ENCODE results near the gene RASL10A.

- no peak for TF ChIP-seq CTCF (IDR thresholded peaks at IDR 0.05 in 2 of 3, conservative IDR thresholded peaks at IDR 0.05 in 1 of 3; ENCODE audit: insufficient read depth in 2 of 3, low read depth in 1 of 3, low read length in 3 of 3)
- TF ChIP-seq, protein P1, sequence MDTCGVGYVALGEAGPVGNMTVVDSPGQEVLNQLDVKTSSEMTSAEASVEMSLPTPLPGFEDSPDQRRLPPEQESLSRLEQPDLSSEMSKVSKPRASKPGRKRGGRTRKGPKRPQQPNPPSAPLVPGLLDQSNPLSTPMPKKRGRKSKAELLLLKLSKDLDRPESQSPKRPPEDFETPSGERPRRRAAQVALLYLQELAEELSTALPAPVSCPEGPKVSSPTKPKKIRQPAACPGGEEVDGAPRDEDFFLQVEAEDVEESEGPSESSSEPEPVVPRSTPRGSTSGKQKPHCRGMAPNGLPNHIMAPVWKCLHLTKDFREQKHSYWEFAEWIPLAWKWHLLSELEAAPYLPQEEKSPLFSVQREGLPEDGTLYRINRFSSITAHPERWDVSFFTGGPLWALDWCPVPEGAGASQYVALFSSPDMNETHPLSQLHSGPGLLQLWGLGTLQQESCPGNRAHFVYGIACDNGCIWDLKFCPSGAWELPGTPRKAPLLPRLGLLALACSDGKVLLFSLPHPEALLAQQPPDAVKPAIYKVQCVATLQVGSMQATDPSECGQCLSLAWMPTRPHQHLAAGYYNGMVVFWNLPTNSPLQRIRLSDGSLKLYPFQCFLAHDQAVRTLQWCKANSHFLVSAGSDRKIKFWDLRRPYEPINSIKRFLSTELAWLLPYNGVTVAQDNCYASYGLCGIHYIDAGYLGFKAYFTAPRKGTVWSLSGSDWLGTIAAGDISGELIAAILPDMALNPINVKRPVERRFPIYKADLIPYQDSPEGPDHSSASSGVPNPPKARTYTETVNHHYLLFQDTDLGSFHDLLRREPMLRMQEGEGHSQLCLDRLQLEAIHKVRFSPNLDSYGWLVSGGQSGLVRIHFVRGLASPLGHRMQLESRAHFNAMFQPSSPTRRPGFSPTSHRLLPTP (IDR thresholded peaks at IDR 0.05; ENCODE audit: borderline replicate concordance, extremely low read depth, insufficient read length), result no peak
- no peak for TF ChIP-seq ZZZ3 (IDR thresholded peaks at IDR 0.05)
Observed at GRCh38 chr22:29307596-29308147, 7.8 kb downstream of the RASL10A start.

All from K562 (cell line).